HL-60 (cell line): ENCODE measurements around the gene LRP6.

Experiments
- DNase-seq, 2 experiments: peaks; one replicate each; pipeline ENCODE4 v3.0.0-alpha.2; 2010 to 2020; ENCODE audit warnings: low read depth in 1 of 2, low spot score in 1 of 2
- H3K27ac ChIP-seq: fragments of 250-450 bp; sonication (Bioruptor Pico); replicated peaks from 2 replicates; pipeline ENCODE4 v1.5.1; 2020; ENCODE audit warnings: mild to moderate bottlenecking, moderate library complexity
- H3K27me3 ChIP-seq: fragments of 250-450 bp; sonication (Bioruptor Pico); 2 replicates; pipeline ENCODE4 v1.5.1; 2021; ENCODE audit warnings: mild to moderate bottlenecking, moderate library complexity; ENCODE audit not compliant: insufficient read depth, poor library complexity, severe bottlenecking
- H3K4me3 ChIP-seq: replicated peaks from 2 replicates; pipeline ENCODE4 v1.5.1; 2011; ENCODE audit warnings: mild to moderate bottlenecking, control low read depth, low read length; ENCODE audit not compliant: insufficient read depth
- GABPA ChIP-seq: IDR thresholded peaks from 2 replicates; pipeline ENCODE4 v1.6.1; 2012; ENCODE audit warnings: low read depth
- POLR2AphosphoS5 ChIP-seq: IDR thresholded peaks from 2 replicates; pipeline ENCODE4 v1.6.1; 2012; ENCODE audit warnings: low read depth
- SPI1 ChIP-seq: IDR thresholded peaks from 2 replicates; pipeline ENCODE4 v1.6.1; 2012; ENCODE audit warnings: low read depth, mild to moderate bottlenecking, borderline replicate concordance
- TF ChIP-seq, protein P1 (sequence below): IDR thresholded peaks from one replicate; pipeline ENCODE4 v1.5.1; 2011; ENCODE audit warnings: low read length, control low read depth, inconsistent platforms; ENCODE audit not compliant: insufficient read depth
- TF ChIP-seq, protein P2 (sequence below): IDR thresholded peaks from 2 replicates; pipeline ENCODE4 v1.6.1; 2012; ENCODE audit warnings: low read depth; ENCODE audit not compliant: insufficient replicate concordance

LRP6 gene

DNA sequence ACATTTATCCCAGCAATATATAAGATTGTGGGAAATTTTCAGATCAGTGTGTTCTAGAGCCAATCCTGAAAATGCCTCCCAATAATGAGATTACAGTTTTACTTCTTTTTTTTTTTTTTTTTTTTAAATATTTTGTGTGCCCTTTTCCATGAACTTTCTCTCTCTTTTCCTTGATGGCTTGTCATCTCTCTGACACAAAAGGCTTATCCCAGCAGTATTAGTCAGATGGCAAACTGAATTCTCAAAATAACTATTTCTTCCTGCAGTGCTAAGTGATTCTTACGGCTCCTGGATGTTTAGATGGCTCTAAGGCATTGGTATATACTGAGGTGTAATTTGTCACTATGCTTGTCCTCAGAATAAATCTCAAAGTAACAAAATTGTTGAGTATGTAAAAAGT, 86.7 kb downstream of the LRP6 start:
- no peak for DNase-seq
- no peak for TF ChIP-seq GABPA
- TF ChIP-seq, protein P1, sequence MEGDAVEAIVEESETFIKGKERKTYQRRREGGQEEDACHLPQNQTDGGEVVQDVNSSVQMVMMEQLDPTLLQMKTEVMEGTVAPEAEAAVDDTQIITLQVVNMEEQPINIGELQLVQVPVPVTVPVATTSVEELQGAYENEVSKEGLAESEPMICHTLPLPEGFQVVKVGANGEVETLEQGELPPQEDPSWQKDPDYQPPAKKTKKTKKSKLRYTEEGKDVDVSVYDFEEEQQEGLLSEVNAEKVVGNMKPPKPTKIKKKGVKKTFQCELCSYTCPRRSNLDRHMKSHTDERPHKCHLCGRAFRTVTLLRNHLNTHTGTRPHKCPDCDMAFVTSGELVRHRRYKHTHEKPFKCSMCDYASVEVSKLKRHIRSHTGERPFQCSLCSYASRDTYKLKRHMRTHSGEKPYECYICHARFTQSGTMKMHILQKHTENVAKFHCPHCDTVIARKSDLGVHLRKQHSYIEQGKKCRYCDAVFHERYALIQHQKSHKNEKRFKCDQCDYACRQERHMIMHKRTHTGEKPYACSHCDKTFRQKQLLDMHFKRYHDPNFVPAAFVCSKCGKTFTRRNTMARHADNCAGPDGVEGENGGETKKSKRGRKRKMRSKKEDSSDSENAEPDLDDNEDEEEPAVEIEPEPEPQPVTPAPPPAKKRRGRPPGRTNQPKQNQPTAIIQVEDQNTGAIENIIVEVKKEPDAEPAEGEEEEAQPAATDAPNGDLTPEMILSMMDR: no peak

DNA sequence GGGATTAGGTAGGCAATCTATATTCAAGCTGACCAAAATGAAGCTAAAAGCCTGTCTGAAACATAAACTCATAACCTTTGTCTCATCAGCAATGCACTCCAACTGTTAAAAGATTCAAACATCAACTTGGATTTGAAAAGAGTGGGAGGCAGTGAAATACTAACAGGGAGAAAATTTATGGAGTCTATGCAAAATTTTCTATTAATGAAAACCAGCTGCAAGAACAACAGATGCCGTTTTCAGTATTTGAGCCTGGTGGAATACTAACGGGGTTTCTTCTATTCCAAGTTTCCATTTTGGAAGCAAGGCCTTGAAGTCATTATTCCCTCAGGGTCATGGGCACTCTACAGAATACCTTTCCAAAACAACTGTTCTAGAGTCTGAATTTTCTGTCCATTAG, 88.3 kb downstream of the LRP6 start:
- Histone ChIP-seq H3K27me3 (peaks cover 6% of the 10 kb centered on the region), H3K27ac (no peak overlapping the region), H3K4me3 (no peak overlapping the region)
- DNase-seq: no peak
- TF ChIP-seq POLR2AphosphoS5 (no peak), GABPA (no peak), SPI1 (no peak)
- TF ChIP-seq, protein P1: no peak
- TF ChIP-seq, protein P2, sequence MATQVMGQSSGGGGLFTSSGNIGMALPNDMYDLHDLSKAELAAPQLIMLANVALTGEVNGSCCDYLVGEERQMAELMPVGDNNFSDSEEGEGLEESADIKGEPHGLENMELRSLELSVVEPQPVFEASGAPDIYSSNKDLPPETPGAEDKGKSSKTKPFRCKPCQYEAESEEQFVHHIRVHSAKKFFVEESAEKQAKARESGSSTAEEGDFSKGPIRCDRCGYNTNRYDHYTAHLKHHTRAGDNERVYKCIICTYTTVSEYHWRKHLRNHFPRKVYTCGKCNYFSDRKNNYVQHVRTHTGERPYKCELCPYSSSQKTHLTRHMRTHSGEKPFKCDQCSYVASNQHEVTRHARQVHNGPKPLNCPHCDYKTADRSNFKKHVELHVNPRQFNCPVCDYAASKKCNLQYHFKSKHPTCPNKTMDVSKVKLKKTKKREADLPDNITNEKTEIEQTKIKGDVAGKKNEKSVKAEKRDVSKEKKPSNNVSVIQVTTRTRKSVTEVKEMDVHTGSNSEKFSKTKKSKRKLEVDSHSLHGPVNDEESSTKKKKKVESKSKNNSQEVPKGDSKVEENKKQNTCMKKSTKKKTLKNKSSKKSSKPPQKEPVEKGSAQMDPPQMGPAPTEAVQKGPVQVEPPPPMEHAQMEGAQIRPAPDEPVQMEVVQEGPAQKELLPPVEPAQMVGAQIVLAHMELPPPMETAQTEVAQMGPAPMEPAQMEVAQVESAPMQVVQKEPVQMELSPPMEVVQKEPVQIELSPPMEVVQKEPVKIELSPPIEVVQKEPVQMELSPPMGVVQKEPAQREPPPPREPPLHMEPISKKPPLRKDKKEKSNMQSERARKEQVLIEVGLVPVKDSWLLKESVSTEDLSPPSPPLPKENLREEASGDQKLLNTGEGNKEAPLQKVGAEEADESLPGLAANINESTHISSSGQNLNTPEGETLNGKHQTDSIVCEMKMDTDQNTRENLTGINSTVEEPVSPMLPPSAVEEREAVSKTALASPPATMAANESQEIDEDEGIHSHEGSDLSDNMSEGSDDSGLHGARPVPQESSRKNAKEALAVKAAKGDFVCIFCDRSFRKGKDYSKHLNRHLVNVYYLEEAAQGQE: no peak

More for the DNA sequence above, 86.7 kb downstream of the LRP6 start:
- no peak overlapping the region for H3K4me3 ChIP-seq
- H3K27me3 ChIP-seq: peaks cover 11% of the 10 kb centered on the region
- H3K27ac ChIP-seq: no peak overlapping the region

DNA sequence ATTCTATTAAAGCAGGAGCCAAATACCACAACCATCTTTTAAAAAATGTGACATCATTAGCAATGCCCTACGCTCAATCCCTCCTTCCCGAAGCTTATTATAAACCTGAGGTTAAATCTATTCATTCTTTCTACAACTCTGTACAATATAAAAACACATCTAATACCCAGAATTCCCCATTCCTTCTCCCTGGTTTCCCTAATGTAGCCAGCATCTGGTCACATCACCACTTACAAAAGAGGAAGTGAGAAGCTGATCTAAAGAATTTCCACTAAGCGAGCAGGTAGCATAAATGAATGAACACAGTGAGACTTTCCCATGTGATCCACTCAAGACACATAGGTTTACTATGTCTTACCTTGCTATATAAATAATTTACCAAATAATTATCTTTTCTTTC, 90.4 kb downstream of the LRP6 start:
- no peak for DNase-seq
- TF ChIP-seq SPI1: peak; percentile 93
- no peak for TF ChIP-seq POLR2AphosphoS5
- TF ChIP-seq, protein P1: no peak
- TF ChIP-seq, protein P2: no peak
- peaks cover 12% of the 10 kb centered on the region for H3K27me3 ChIP-seq
- no peak overlapping the region for H3K27ac ChIP-seq
- H3K4me3 ChIP-seq: no peak overlapping the region

DNA sequence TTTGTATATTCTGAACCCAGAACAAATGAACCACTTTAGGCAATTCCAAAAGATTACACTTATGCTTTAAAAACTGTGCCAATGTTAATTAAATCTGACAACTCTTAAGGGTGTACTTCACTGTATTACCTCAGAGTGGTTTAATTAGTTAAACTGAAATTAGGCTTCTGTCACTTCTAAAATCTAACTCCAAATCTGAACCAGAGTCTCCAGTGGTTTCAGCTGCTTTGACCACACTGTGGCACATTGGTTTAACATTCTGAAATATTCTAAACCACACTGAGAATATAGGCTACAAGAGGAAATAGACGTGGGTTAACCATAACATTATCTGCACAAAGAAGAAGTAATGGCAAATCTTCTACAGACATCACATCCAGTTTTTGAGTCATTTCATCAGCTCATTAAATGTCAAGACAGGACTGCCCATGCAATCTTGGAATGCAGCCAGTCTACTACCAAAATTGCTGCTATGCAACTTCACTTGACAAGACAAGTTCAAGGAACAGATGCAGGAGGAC, 94.8 kb downstream of the LRP6 start:
- peaks cover 10% of the 10 kb centered on the region for H3K27me3 ChIP-seq
- TF ChIP-seq POLR2AphosphoS5: peak; percentile 63; the same call in 1 of the 2 replicates
- TF ChIP-seq, protein P2: no peak
- H3K4me3 ChIP-seq: no peak overlapping the region
- H3K27ac ChIP-seq: no peak overlapping the region
- peak in 1 of 2 experiments; percentile 9 for DNase-seq
